HepG2 (cell line): ENCODE results near the gene IFITM5. TPM values are rescaled to one million over a fixed set of nuclear protein-coding genes. Genes with fewer than 3 reads are reported as not detected.
A peak's percentile ranks its signal among the peaks of the same experiment; 100 is the strongest.

Experiments used
- ATAC-seq: fragments of 200-7000 bp; cut with Tn5 transposase; 3 replicates; pipeline ENCODE4 v1.9.1; 2020; ENCODE audit warnings: mild to moderate bottlenecking, moderate library complexity
- BruUV-seq: library from RNA; stranded (reverse); fragments of 400-500 nt; replicated peaks from 2 replicates; lab custom pipeline; 2021; lab: Mats Ljungman, UMichigan
- CTCF ChIA-PET: fragments of 300-600 bp; formaldehyde crosslinking; extraction: SDS; loops from one replicate; lab custom pipeline; 2021; ENCODE audit warnings: low total read pairs, inconsistent platforms, low intra/inter-chr PET ratio; lab: Yijun Ruan, JAX
- POLR2A ChIA-PET: fragments of 350-600 bp; sonication (Branson Sonifier 250); formaldehyde crosslinking; loops from one replicate; lab custom pipeline; 2020; ENCODE audit warnings: antibody characterized with exemption, inconsistent platforms; lab: Yijun Ruan, JAX
- DNase-seq: peaks from one replicate; pipeline ENCODE4 v3.0.0-alpha.2; 2015; ENCODE audit warnings: low spot score
- FAIRE-seq: peaks from 3 replicates; lab custom pipeline; 2011; peaks lifted over from hg19 to GRCh38; lab: Jason Lieb, UNC
- H2AFZ ChIP-seq: one replicate; pipeline ENCODE4 v1.6.1; 2011; ENCODE audit warnings: low read length, inconsistent platforms
- H3K27ac ChIP-seq: fragments of 300-600 bp; 3 replicates; pipeline ENCODE4 v1.8.0; 2011; ENCODE audit warnings: mixed run types, mild to moderate bottlenecking, mixed read lengths, low read length, inconsistent platforms; ENCODE audit not compliant: insufficient read depth; ENCODE audit errors: extremely low read length
- H3K27me3 ChIP-seq, 2 experiments: fragments of 200-600 bp in 1 of 2; 2 replicates in 1 of 2; 3 replicates in 1 of 2; pipeline versions ENCODE4 v1.6.0 to v1.8.0; 2011; ENCODE audit warnings: low read length in 2 of 2, mild to moderate bottlenecking in 2 of 2, moderate library complexity in 2 of 2, inconsistent platforms in 1 of 2; ENCODE audit not compliant: insufficient read depth in 2 of 2, control insufficient read depth in 1 of 2
- H3K36me3 ChIP-seq, 2 experiments: fragments of 200-600 bp in 1 of 2; replicated peaks in 1 of 2; 2 replicates in 1 of 2; 3 replicates in 1 of 2; pipeline versions ENCODE4 v1.5.1 to v1.8.0; 2011; ENCODE audit warnings: low read length in 2 of 2, inconsistent platforms in 1 of 2; ENCODE audit not compliant: insufficient read depth in 2 of 2, control insufficient read depth in 1 of 2
- H3K4me1 ChIP-seq: 2 replicates; pipeline ENCODE4 v1.5.1; 2012; ENCODE audit warnings: low read length, inconsistent platforms; ENCODE audit not compliant: insufficient read depth
- H3K4me2 ChIP-seq: 2 replicates; pipeline ENCODE4 v1.6.0; 2011; ENCODE audit warnings: low read depth, low read length, inconsistent platforms
- H3K4me3 ChIP-seq, 3 experiments: fragments of 200-600 bp in 1 of 3; sonication (generic), shearing (Covaris generic) in 1 of 3; replicated peaks in 1 of 3; 2 replicates each; pipeline ENCODE4 v1.5.1; 2011 to 2016; ENCODE audit warnings: low read length in 3 of 3, inconsistent platforms in 2 of 3, low read depth in 2 of 3, mild to moderate bottlenecking in 2 of 3, control low read depth in 1 of 3, mixed read lengths in 1 of 3; ENCODE audit not compliant: insufficient read depth in 1 of 3
- H3K79me2 ChIP-seq: one replicate; pipeline ENCODE4 v1.6.1; 2011; ENCODE audit warnings: low read length, inconsistent platforms; ENCODE audit not compliant: insufficient read depth
- H3K9ac ChIP-seq: 2 replicates; pipeline ENCODE4 v1.6.0; 2011; ENCODE audit warnings: mild to moderate bottlenecking, low read depth, low read length, inconsistent platforms; ENCODE audit not compliant: insufficient read depth
- H3K9me3 ChIP-seq: 2 replicates; pipeline ENCODE4 v1.5.1; 2012; ENCODE audit warnings: mild to moderate bottlenecking, low read length
- H4K20me1 ChIP-seq: 2 replicates; pipeline ENCODE4 v1.6.0; 2011; ENCODE audit warnings: inconsistent platforms, mild to moderate bottlenecking, low read length, moderate library complexity; ENCODE audit not compliant: insufficient read depth
- AGO2 ChIP-seq: fragments of 200-400 bp; formaldehyde crosslinking; optimal IDR thresholded peaks from 2 replicates; pipeline ENCODE3; 2017; ENCODE audit warnings: mild to moderate bottlenecking, low read depth, low read length, moderate library complexity
- AHDC1 ChIP-seq: sonication (generic); formaldehyde crosslinking; IDR thresholded peaks from 2 replicates; pipeline ENCODE4 v1.5.1; 2020; ENCODE audit warnings: mild to moderate bottlenecking, missing genetic modification reagents, borderline replicate concordance
- BRD4 ChIP-seq: sonication (generic); formaldehyde crosslinking; IDR thresholded peaks from 2 replicates; pipeline ENCODE4 v1.4.0; 2020; ENCODE audit warnings: missing genetic modification reagents
- HNF1B ChIP-seq: sonication (generic); formaldehyde crosslinking; IDR thresholded peaks from 2 replicates; pipeline ENCODE4 v1.5.1; 2020; ENCODE audit warnings: mild to moderate bottlenecking, moderate library complexity, missing genetic modification reagents
- NR0B2 ChIP-seq: sonication (generic); formaldehyde crosslinking; IDR thresholded peaks from 2 replicates; pipeline ENCODE4 v1.4.0; 2020; ENCODE audit warnings: mild to moderate bottlenecking, missing genetic modification reagents
- RBFOX2 ChIP-seq: fragments of 200-400 bp; formaldehyde crosslinking; IDR thresholded peaks from 2 replicates; pipeline ENCODE4 v1.6.1; 2017; ENCODE audit warnings: low read depth, mild to moderate bottlenecking, low read length
- ZNF383 ChIP-seq: sonication (generic); formaldehyde crosslinking; IDR thresholded peaks from 2 replicates; pipeline ENCODE4 v1.4.0; 2020; ENCODE audit warnings: missing genetic modification reagents, mild to moderate bottlenecking, borderline replicate concordance
- ZNF598 ChIP-seq: sonication (generic); formaldehyde crosslinking; IDR thresholded peaks from 2 replicates; pipeline ENCODE4 v1.5.1; 2020; ENCODE audit warnings: mild to moderate bottlenecking, missing genetic modification reagents, borderline replicate concordance
- ZNF605 ChIP-seq: sonication (generic); formaldehyde crosslinking; IDR thresholded peaks from 2 replicates; pipeline ENCODE4 v1.8.0; 2022; ENCODE audit warnings: mild to moderate bottlenecking, missing genetic modification reagents
- ZNF687 ChIP-seq: sonication (generic); formaldehyde crosslinking; IDR thresholded peaks from 2 replicates; pipeline ENCODE4 v1.5.1; 2020; ENCODE audit warnings: mild to moderate bottlenecking, missing genetic modification reagents, moderate library complexity
- WGBS: methylation state at CpG from one replicate; pipeline ENCODE4 v1.1.6; 2017; ENCODE audit warnings: low lambda C conversion rate; 5-methylcytosine and 5-hydroxymethylcytosine counted together
- in situ Hi-C: cut with HindIII; loops from 2 replicates; pipeline ENCODE4 v1.10.0; 2017; ENCODE audit warnings: low pct_unique_long_range_greater_than_20kb; ENCODE audit not compliant: extremely low pct_ligation_motif_present
- intact Hi-C: fragments of 100-400 bp; cut with micrococcal nuclease; formaldehyde crosslinking; loops from one replicate; pipeline ENCODE4 v1.10.0; 2022; ENCODE audit not compliant: unreplicated experiment
- polyA plus RNA-seq, 8 experiments: library from polyadenylated mRNA; depleted of rRNA in 3 of 8; stranded (reverse) in 7 of 8; unstranded in 1 of 8; fragments of >200 nt; fragmentation: Illumina TruSeq in 4 of 8; extraction: Trizol in 4 of 8; gene quantifications; 2 replicates each; pipeline versions ENCODE4 v1.2.1 to v1.2.3, GENCODE V29; 2011 to 2016; ENCODE audit warnings: low read depth in 4 of 8, missing spikeins in 1 of 8, mixed read lengths in 1 of 8; ENCODE audit not compliant: insufficient read depth in 1 of 8
- total RNA-seq, 5 experiments: library from RNA; depleted of rRNA; stranded (reverse); fragments of >200 nt; fragmentation: Illumina TruSeq; extraction: Trizol; gene quantifications; 2 replicates each; pipeline ENCODE4 v1.2.3, GENCODE V29; 2016; ENCODE audit warnings: low read depth in 1 of 5

The IFITM5 gene
- total and polyA plus RNA-seq, 2 of the 13 experiments (the other 11 are each of a cell fraction or from before 2014, with no cell fraction given) = not detected

- in situ Hi-C loops = no loop called here
- Histone ChIP-seq H2AFZ (no peak overlapping the region), H3K4me3 (no peak overlapping the region), H3K9ac (peak overlapping the region; percentile 34; the same call in 1 of the 2 replicates), H3K36me3 (no peaks in the 10 kb centered on the region), H3K79me2 (no peaks in the 10 kb centered on the region), H3K27me3 (no peaks in the 10 kb centered on the region; a peak in 2 of 5 replicates), H3K27ac (peak overlapping the region; percentile 36), H3K9me3 (no peaks in the 10 kb centered on the region), H3K4me1 (peaks cover 56% of the 10 kb centered on the region), H4K20me1 (no peaks in the 10 kb centered on the region), H3K4me2 (no peak overlapping the region; the same call in 1 of the 2 replicates)
- WGBS = 96% methylated on average over 8 of the region's 14 CpGs
- intact Hi-C loops = no loop called here
- DNase-seq (no peak), ATAC-seq (no peak), FAIRE-seq (no peak)
- ChIA-PET POLR2A (interaction anchor here (1.2 to 3.8 kb wide), 7 partner anchors 9 to 123 kb away, joined by 3 to 74 read pairs (median 5); partner anchors contain the start of genes BET1L, IFITM2 and RIC8A), CTCF (no interaction called here)
- BruUV-seq = no TSS peak
- TF ChIP-seq ZNF383 (CRISPR knock-in tag) = no peak
- TF ChIP-seq NR0B2 (CRISPR knock-in tag) = no peak
- TF ChIP-seq ZNF687 = peak; percentile 55
- TF ChIP-seq AHDC1 (CRISPR knock-in tag) = no peak
- TF ChIP-seq AGO2 = peak; percentile 88
- TF ChIP-seq ZNF598 (CRISPR knock-in tag) = no peak
- no peak for TF ChIP-seq HNF1B
- TF ChIP-seq BRD4 (CRISPR knock-in tag) = 0 out of 2 replicates have a peak, but pooled peaks have one; percentile 17
- peak; percentile 40; the same call in 1 of the 2 replicates for TF ChIP-seq RBFOX2
- TF ChIP-seq ZNF605 (CRISPR knock-in tag) = no peak
Observed at GRCh38 chr11:330307-330693, 31.0 kb upstream of the IFITM5 start.
